Glomerular visceral epithelial cell (primary cell): ENCODE measurements around the gene PARG.
"Not testable (repeated sequence)": the region's sequence is repeated elsewhere in the genome, so short reads cannot be mapped to it uniquely, and the experiment has no call there.

Experiments used
- DNase-seq: peaks from one replicate; pipeline ENCODE4 v3.0.0-alpha.2; 2016; ENCODE audit errors: extremely low spot score

Gene PARG

DNA sequence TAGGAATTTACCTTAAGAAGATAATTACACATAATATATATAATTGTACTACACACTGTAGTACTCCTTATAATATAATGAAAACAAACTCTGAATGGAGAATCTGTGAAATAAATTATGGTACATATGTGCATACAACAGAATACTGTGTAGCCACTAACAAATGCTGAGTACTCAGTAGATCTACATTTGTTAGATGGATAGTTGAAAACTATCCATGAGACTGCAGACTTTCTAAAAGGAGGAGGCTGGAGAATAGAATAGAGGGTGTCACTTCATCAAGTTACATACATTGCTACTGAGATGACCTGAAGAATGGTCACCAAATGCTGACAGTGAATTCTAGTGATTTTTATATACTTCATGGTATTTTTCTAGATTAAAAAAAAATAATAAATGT, 111.0 kb downstream of the PARG start:
- DNase-seq = no peak

DNA sequence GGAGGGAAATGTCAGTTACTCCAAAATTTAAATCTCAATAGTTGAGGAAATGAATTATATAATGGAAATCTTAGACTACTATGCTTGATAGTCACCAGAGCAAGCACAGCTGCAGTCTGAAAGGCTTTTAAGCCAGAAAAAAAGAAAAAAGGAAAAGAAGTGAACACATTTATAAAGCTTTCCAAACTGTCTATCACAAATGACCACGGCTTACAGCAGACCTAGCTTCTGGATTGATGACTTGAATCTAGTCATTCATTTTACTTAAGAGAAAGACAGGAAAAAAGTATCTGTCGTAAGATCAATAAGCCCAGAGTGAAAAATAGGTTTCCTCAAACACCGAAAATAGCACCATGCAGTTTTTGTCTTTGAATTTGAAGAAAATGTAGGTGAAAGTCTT, 111.8 kb downstream of the PARG start:
- no peak for DNase-seq

DNA sequence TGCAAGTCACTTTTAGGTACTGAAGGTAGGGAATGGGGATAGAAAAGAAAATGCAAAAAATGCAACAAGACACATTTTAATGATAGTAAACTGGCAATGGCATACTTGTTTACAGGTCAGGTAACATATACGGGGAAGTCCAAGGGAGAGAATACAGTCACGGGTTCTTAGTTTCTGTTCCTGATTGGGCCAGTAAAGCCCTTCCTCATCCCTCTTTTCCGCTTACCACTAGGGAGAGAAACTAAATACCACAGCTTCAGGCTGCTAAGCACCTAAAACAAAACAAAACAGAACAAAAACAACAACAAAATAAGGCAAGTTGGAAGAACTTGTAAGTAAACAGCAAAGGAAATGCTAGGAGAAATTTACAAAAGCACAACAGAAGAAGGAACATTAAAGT, 114.5 kb downstream of the PARG start:
- no peak for DNase-seq

DNA sequence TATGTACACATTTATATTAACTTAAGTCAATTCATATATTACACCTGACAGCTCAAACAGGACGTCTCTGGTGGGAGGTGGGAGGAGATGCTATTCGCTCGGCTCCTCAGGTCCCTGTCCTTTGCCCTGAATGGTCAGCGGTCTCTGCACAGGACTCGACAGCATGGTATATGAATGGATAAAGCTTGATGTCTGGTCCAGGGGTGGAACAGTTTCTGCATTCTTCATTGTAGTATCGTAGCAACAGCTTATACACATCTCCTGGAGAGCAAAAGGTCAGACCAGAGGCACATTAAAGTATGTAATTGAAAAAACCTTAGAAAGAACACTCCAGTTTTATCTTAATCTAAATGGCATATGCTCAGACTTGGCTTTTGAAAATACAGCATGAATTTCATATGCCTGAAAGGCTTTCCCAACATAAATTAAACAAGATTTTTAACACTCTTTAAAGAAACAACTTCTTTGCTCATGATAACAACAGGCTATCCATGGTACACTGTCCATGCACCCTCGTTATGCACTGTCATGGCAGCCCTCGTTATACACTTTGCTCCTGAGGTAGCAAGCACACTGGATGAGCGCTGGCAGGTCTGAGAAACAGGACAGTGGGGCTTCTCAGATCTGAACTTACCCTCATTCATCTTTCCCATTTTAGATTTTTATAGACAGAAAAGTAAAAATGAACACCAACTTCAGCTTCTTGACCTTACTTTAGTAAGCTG, 122.4 kb downstream of the PARG start:
- DNase-seq = no peak

DNA sequence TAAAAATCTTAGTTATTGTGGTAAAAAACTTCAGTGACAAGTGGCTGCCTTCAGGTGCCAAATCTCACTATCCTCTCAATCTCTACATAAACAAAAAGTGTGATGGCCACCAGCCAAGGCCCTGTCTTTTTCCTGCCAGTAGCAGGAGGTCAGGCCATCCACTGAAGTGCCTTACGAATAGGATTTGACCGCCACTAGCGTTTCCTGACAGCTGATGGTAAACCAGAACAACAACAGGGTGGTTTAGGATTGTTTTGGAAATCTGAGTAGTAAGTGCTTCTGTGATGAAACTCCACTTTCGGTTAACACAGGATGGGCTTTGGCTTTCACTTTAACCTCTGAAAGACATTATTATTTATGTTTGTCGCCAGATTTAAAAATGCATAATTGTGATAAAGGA, 124.0 kb downstream of the PARG start:
- DNase-seq = no peak

DNA sequence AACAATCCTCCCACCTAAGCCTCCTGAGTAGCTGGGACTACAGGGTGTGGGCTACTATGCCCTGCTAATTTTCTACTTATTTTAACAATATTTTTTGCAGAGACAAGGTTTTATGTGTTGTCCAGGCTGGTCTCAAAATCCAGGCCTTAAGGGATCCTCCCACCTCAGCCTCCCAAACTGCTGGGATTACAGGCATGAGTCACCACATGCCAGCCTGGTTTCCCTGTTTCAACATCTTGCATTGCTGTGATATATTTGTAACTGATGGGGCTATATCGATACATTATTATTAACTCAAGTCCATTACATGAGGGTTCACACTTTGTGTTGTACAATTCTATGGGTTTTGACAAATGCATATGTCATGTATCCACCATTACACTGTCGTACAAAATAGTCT, 137.8 kb downstream of the PARG start:
- DNase-seq = no peak

DNA sequence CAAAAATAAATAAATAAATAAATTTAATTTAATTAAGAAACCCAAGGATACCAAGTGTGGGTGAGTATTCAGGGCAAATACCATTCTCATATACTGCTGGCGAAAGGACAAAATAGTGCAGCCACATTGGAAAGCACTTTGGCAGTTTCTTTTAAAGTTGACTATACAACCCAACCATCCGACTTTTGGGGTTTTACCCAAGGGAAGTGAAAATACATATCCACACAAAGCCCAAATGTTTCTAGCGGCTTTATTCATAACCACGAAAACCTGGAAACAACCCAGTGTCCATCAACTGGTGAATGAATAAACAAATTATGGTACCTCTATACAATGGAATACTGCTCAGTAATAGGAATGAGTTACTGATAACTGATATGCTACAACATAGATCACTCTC, 143.6 kb downstream of the PARG start:
- no peak for DNase-seq

DNA sequence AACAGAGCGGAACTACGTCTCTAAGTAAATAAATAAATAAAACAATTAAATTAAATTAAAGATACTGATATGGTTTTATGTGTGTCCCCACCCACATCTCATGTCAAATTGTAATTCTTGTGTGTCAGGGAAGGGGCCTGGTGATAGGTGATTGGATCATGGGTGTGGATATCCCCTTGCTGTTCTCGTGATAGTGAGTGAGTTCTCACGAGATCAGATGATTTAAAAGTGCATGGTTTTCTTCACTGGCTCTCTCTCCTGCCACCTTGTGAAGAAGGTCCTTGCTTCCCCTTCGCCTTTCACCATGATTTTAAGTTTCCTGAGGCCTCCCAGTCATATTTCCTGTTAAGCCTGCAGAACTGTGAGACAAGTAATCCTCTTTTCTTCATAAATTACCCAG, 150.7 kb downstream of the PARG start:
- no peak for DNase-seq

DNA sequence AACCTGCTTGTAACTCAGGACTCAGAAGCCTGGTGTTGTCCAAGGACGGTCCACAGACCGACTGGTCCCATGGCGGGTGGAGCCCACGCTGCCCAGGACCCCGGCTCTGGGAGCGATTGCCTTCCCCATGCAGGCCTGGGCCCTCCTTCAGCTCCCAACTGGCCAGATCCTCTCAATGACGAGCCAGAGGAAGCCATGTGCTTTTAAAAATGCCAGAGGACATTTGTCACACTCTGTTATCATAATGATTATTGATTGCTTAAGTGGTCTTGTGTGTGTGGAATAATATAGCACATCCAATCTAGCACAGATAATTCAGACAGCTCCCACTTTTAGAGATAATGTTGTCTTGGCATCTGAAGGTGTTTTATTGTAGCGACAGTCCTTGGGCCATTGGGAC, 157.1 kb downstream of the PARG start:
- DNase-seq = no peak

DNA sequence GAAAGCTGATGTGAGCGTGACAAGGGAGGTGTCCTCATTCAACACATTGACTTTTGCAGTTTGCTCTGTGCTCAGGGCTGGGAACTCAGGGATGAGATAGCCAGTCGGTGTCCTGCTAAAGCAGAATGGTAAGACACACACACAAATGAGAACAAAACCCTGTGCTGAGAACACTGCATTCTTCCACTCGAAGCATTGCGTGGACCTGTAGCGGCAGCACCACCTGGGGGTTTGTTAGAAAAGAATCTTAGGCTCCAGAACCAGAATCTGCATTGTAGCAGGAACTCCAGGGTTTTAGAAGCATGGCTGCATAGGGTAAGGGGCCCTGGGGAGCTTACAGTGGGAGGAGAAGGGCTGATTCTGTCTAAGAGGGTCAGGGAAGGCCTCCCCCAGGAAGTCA, 158.2 kb downstream of the PARG start:
- no peak for DNase-seq

DNA sequence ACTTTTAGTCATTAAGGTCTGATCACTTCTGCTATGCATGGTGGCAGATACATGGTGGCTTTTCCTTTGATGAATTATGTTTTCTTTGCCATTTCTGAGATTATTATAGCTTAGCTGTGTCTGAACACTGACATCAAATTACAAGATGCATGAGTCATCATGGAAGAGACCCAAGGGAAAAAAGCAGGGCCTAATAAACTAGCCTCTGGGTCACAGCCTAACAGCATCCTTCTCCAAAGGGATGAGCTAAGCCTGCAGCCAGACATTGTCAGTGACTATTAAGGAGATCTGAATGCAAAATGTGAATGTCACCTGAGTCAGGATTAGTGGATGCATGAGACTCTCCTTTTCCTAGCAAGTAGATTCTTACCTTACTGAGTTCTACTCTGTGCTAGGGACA, 160.6 kb downstream of the PARG start:
- DNase-seq = no peak

DNA sequence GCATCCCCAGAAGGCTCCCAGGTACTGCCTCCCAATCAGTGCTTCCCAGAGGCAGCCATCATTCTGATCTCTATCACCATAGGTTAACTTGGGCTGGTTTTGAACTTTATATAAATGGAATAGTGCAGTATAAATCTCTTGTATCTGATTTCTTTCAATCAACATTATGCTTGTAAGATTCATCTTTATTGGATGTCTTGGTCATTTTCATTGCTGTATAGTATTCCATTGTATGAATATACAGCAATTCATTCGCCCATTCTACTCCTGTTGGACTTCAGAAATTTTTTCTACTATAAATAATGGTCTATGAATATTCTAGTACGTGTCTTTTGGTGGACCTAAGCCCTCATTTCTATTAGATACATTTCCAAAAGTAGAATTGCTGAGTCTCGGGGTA, 163.6 kb downstream of the PARG start:
- DNase-seq = no peak

DNA sequence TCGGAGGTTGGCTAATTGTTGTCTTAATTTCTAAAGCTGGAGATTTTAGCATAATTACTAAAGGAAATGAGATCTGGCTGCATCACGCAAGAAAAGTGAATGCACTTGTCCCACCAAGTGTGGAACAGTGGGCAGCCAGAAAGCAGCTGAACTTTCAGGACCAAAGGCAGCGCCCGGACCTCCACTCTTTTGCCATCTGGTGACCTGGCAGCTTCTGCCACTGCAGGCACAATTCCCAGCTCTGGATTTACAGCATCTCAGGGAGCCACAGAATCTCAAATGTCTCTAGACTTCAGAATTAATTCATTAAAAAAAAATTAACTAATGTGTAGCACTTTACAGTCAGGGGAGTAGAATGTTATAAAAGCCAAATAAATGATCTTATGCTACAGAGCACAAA, 165.0 kb downstream of the PARG start:
- no peak for DNase-seq

DNA sequence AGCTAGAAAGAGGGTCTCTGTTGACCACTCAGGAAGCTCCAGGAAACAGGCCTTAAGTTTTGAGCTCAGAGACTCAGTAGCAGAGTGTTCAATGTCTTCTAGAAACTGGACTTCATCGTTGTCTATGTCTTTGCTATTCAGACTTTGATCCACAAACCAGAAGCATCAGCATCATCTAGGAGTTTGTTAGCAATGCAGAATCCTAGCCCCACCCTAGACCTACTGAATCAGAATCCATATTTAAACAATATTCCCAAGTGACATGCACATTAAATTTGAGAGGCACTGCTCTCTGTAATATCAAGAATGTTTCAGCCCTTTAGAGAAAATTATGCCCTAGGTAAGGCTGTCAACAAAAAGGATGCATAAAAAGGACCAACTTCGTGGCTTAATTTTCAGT, 166.8 kb downstream of the PARG start:
- DNase-seq = no peak

DNA sequence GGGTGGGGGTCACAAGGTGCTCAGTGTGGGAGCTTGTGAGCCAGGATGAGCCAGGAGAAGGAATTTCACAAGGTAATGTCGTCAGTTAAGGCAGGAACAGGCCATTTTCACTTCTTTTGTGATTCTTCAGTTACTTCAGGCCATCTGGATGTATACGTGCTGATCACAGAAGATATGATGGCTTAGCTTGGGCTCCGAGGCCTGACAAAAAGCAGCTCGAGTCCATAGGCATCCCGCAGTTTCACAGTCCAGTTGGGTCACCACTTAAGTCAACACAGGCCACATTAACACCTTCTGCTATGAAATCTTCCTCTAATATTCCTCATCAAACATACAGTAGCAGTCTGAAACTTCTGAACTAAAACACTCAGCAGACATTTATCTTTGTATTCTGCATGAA, 168.9 kb downstream of the PARG start:
- not testable (repeated sequence) for DNase-seq

DNA sequence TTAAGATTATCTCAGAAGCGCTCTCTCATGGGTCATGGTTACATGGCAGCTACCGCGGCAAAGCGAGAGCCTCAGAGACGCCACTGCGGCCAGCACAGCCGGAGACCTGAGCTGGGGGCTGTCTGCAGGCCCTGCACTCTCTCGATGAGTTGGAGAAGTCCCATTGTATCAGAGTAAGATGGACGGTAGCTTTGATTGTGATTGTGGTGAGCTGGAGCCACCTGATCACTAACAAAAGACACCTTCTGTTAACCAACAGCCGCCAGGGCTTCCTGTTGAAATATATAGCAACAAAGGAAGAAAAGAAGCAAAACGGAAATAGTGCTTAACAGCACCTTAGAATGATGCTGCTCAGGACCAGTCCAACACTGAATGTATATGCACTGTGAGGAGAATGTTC, 170.8 kb downstream of the PARG start:
- DNase-seq = not testable (repeated sequence)

DNA sequence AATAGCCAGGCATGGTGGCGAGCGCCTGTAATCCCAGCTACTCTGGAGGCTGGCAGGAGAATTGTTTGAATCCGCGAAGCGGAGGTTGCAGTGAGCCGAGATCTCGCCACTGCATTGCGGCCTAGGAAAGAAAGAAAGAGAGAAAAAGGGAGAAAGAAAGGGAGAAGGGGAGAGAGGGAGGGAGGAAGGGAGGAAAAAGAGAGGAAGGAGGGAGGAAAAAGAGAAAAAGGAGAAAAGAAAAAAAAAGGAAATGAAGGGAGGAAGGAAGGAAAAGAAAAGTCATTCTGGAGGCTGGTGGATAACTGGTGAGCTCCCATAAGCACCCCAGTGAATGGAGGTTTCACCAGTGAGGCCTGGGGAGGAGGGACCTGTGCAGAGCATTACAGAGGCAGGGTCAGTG, 172.1 kb downstream of the PARG start:
- DNase-seq = no peak

DNA sequence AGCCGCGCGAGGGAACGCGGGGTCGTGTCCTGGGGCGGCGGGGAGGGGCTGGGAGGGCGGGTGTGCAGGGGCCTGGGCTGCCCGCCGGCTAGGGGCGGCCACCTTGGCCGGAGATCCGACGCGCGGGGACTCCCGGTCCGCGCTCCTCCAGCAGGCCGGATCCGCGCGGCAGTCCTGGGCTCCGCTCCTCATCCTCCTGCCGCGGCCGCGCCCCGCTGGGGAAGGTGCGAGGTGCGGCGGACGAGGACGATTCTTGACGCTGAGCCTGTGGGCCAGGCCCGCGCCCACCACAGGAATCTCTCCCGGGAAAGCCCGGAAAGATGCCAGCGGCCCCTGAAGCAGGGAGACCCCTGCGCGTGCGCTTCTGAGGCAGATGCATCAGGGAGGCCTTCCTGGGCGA, 173.1 kb downstream of the PARG start:
- no peak for DNase-seq

DNA sequence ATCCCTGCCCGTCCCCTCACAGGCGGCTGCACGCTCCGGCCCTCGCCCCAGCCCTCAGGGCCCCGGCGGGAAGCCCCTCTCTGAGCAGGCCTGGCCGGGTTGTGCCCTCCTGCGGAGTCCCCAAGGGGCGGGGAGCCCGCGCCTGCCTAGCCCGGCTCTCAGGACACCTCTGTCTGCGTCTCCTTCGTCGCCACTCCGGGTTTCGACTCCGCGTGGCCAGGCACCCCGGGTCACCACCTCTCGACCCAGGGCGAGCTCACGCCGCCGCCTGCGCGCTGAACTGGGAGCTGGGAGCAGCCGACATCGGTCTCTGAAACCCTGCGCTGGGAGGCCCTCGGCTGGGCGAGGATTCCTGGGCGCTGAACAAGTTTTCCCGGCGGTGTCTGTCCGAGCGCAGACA, 173.5 kb downstream of the PARG start:
- no peak for DNase-seq
